DND-41 (cell line): ENCODE results near the gene LRP1.

Source experiments
- CTCF ChIP-seq: IDR thresholded peaks from 2 replicates; pipeline ENCODE4 v1.5.1; 2012; ENCODE audit warnings: borderline replicate concordance, low read length, moderate library complexity, mild to moderate bottlenecking; ENCODE audit not compliant: poor library complexity, severe bottlenecking; ENCODE audit errors: extremely low read depth
- EZH2 ChIP-seq: IDR thresholded peaks from 3 replicates; pipeline ENCODE4 v1.6.1; 2012; ENCODE audit warnings: borderline replicate concordance, low read depth, mild to moderate bottlenecking, moderate library complexity, low read length, inconsistent platforms; ENCODE audit not compliant: severe bottlenecking

GRCh38 chr12:57203791-57204190, 75.5 kb downstream of the LRP1 start:
- no peak for TF ChIP-seq CTCF
- TF ChIP-seq EZH2: no peak
